Pancreas (tissue), 10 donors: ENCODE data around the gene HIVEP2. TPM values are rescaled to one million over a fixed set of nuclear protein-coding genes. Genes with fewer than 3 reads are reported as not detected.

Experiments
- ATAC-seq, 4 donors: fragments of 200-7000 bp; cut with Tn5 transposase; one replicate each; pipeline versions ENCODE4 v1.8.0 to v1.9.1; 2020; ENCODE audit warnings: mild to moderate bottlenecking in 4 of 4, moderate library complexity in 4 of 4
- DNase-seq, 6 donors: peaks; one replicate each; pipeline ENCODE4 v3.0.0-alpha.2; 2020
- FAIRE-seq: peaks from 2 replicates; lab custom pipeline; 2012; peaks lifted over from hg19 to GRCh38; lab: Jason Lieb, UNC
- H3K27ac ChIP-seq, 4 donors: fragments of 200-600 bp; sonication (generic); 1 replicate in 3 of 4; 2 replicates in 1 of 4; pipeline versions ENCODE4 v1.5.0 to v1.8.0; 2020
- H3K27me3 ChIP-seq, 4 donors: fragments of 200-600 bp; one replicate each; pipeline ENCODE4 v1.8.0; 2021
- H3K36me3 ChIP-seq, 3 donors: fragments of 200-600 bp; sonication (generic) in 1 of 3; one replicate each; pipeline versions ENCODE4 v1.5.0 to v1.8.0; 2020 to 2021
- H3K4me1 ChIP-seq, 3 donors: fragments of 200-600 bp; one replicate each; pipeline ENCODE4 v1.8.0; 2021
- H3K4me3 ChIP-seq, 4 donors: fragments of 200-600 bp; sonication (generic) in 2 of 4; one replicate each; pipeline versions ENCODE4 v1.5.0 to v1.8.0; 2020 to 2021
- H3K9me3 ChIP-seq, 4 donors: fragments of 200-600 bp; one replicate each; pipeline ENCODE4 v1.8.0; 2021
- WGBS, 2 donors: extraction: QIAGEN DNeasy Blood & Tissue Kit; methylation state at CpG; one replicate each; pipeline ENCODE4 v1.1.7; 2013; 5-methylcytosine and 5-hydroxymethylcytosine counted together
- intact Hi-C, 3 donors: fragments of 100-400 bp; cut with DNase I; formaldehyde crosslinking; loops; one replicate each; pipeline versions ENCODE4 v1.11.1 to v1.14.2; 2022
- polyA plus RNA-seq, 2 donors: library from polyadenylated mRNA; stranded (reverse); fragments of 200-250 nt; gene quantifications; one replicate each; pipeline ENCODE4 v1.2.3, GENCODE V29; 2013
- total RNA-seq, 6 donors: library from RNA; stranded (reverse); fragmentation: NEBNext Ultra II Directional in 4 of 6; extraction: Animal tissue kit (Norgen Biotek cat#: 25700) in 4 of 6; gene quantifications; one replicate each; pipeline versions ENCODE4 v1.2.1 to v1.2.4, GENCODE V29; 2021 to 2023
- TF ChIP-seq, protein P1 (sequence below), 4 donors: fragments of 200-600 bp; sonication (generic) in 3 of 4; IDR thresholded peaks; one replicate each; pipeline versions ENCODE4 v1.5.0 to v1.8.0; 2021; ENCODE audit warnings: antibody characterized with exemption in 4 of 4
- donor health status: healthy with polysubstance abuse.
- donor health status: DM: no; HTN: no; CAD: no; lungs with moderate emphysema.
- donor health status: DM: no; HTN: no; CAD: no.
- donor health status: control.
- donor health status: control.
- donor health status: Bipolar disorder and iron deficiency.
- donor health status: DM: yes; HTN: yes; CAD: no.
- donor health status: DM: no; HTN: no; CAD: no.
- donor health status: DM: no; HTN: no; CAD: no.
- donor health status: DM: yes; HTN: yes; CAD: no.

The HIVEP2 gene
- total and polyA plus RNA-seq, 8 donors: 3.8 to 14.0 (median 8.6) TPM

DNA sequence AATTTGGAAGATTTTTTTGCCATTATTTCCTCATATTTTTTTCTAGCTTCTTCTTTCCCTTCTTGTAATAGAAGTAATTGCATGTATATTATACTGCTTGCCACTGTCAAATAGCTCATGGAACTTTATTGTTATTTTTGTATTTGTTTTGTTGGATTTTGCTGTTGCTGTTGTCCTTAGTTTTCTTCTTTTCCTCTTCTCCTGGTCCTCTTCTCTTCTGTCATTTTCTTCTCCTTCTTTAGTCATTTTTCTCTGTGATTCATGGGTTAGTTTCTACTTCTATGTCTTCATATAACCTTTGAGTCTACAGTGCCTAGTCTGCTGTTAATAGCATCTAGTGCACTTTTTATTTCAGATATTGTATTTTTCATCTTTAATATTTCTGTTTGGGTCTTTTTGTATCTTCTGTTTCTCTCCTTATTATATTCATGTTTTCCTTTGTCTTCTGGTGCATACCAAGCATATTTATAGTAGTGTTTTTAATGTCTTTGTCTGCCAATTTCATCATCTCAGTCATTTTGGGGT is 226.2 kb downstream of the HIVEP2 start:
- H3K9me3 ChIP-seq: no peaks in the 10 kb centered on the region
- H3K27me3 ChIP-seq: no peaks in the 10 kb centered on the region
- no peaks in the 10 kb centered on the region for H3K36me3 ChIP-seq
- DNase-seq (no peak), ATAC-seq (no peak), FAIRE-seq (no peak)
- intact Hi-C loops: no loop called here
- TF ChIP-seq, protein P1, sequence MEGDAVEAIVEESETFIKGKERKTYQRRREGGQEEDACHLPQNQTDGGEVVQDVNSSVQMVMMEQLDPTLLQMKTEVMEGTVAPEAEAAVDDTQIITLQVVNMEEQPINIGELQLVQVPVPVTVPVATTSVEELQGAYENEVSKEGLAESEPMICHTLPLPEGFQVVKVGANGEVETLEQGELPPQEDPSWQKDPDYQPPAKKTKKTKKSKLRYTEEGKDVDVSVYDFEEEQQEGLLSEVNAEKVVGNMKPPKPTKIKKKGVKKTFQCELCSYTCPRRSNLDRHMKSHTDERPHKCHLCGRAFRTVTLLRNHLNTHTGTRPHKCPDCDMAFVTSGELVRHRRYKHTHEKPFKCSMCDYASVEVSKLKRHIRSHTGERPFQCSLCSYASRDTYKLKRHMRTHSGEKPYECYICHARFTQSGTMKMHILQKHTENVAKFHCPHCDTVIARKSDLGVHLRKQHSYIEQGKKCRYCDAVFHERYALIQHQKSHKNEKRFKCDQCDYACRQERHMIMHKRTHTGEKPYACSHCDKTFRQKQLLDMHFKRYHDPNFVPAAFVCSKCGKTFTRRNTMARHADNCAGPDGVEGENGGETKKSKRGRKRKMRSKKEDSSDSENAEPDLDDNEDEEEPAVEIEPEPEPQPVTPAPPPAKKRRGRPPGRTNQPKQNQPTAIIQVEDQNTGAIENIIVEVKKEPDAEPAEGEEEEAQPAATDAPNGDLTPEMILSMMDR (IDR thresholded peaks at IDR 0.05): no peak
- peaks cover 0 to 4% (median 0%) of the 10 kb centered on the region in 3 donors for H3K4me1 ChIP-seq
- no peak overlapping the region for H3K27ac ChIP-seq
- no peak overlapping the region for H3K4me3 ChIP-seq

DNA sequence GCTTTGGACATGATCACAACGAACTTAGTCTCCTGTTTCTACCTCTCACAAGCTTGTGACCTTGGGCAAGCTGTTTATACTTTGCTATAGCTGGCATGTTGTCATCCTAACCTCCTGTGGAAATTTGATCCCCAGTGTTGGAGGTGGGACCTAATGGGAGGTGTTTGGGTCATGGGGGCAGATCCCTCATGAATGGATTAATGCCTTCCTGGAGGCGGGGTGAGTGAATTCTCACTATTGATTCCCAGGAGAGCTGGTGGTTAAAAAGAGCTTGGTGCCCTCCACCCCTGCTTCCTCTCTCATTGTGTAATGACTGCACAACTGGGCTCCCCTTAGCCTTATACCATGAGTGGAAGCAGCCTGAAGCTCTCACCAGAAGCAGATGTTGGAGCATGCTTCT is 228.9 kb downstream of the HIVEP2 start:
- FAIRE-seq: no peak
- ATAC-seq: peak; percentile 95 to 99 (median 98)
- H3K27me3 ChIP-seq: no peaks in the 10 kb centered on the region
- H3K36me3 ChIP-seq: no peaks in the 10 kb centered on the region
- H3K4me1 ChIP-seq: peaks cover 0 to 4% (median 0%) of the 10 kb centered on the region in 3 donors
- H3K27ac ChIP-seq: peak overlapping the region in 2 of 4 donors; percentile 30 to 62
- TF ChIP-seq, protein P1 (IDR thresholded peaks at IDR 0.05): no peak
- WGBS, 2 donors: 10 to 22% methylated on average over 2 of the region's 2 CpGs
- no peak overlapping the region for H3K4me3 ChIP-seq
- H3K9me3 ChIP-seq: no peaks in the 10 kb centered on the region
- DNase-seq: peak in 3 of 6 donors; percentile 48 to 70 (median 69)
- intact Hi-C loops: no loop called here

DNA sequence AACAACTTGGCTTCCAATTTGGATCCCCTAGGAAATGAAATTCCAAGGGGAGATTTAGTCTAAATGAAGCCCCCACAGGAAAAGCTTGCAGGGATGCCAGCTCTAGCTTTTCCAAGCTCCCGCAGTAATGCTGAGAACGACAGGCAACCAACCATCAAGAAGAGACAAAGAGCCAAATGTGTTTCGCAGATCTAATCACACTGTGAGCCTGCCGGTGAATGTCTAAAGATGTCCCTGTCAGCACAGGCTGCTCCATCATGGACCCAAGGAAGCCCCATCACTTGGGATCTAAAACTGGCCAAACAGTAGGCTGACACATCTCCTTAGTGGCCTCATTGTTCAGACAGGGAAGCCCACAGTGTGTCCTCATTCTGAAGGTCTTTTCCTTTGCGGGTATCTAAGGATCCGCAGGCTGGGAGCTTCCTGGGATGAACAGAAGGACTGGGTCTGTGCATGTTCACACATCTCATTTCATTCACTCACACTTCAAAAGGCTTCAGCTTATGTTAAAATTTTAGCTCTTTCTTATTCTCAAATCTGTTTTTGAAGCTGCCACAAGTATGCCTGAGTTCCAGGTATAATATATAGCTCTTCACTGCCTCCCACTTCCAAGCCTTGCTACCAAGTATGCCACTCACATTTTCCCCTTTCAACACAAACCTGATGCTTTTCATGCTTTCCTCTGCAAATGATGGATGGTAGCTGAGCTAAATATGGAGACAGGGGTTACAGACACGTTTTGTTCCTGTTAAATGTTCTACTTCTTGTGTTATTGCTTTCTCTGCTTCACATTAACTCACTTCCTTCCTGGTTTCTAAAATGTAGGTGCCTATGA is 229.8 kb downstream of the HIVEP2 start:
- ATAC-seq: peak in 3 of 4 donors; percentile 29 to 49 (median 31)
- no peaks in the 10 kb centered on the region for H3K9me3 ChIP-seq
- WGBS, 2 donors: 76 to 78% methylated on average over 7 of the region's 7 CpGs
- H3K27me3 ChIP-seq: no peaks in the 10 kb centered on the region
- FAIRE-seq: no peak
- no peak overlapping the region for H3K4me3 ChIP-seq
- no peaks in the 10 kb centered on the region for H3K36me3 ChIP-seq
- H3K27ac ChIP-seq: peak overlapping the region in 2 of 4 donors; percentile 30 to 62
- DNase-seq: no peak
- H3K4me1 ChIP-seq: peaks cover 0 to 4% (median 0%) of the 10 kb centered on the region in 3 donors
- intact Hi-C loops: no loop called here
- TF ChIP-seq, protein P1 (IDR thresholded peaks at IDR 0.05): no peak

DNA sequence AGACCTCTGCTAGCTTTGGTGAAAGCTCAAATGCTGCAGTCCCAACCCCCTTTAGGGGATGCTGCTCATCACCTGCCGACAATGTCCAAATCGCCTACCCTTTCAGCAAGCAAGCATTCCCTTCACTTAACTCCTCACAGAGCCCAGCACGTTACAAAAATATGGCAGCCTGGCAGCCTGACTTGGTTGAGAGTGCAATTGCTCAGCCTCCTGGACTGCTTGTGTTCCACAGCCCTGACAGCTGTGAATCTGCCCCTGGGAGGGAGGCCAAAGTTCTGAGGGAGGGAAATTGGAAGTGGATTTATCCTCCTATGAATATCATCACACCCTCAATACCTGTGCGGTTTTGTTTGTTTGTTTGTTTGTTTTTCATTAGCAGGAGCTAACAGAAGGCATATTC is 231.0 kb downstream of the HIVEP2 start:
- H3K9me3 ChIP-seq: no peaks in the 10 kb centered on the region
- ATAC-seq (no peak), FAIRE-seq (no peak), DNase-seq (no peak)
- WGBS, 2 donors: 84 to 93% methylated on average over 4 of the region's 4 CpGs
- H3K27ac ChIP-seq: no peak overlapping the region
- intact Hi-C loops: no loop called here
- TF ChIP-seq, protein P1 (IDR thresholded peaks at IDR 0.05): no peak
- H3K36me3 ChIP-seq: no peaks in the 10 kb centered on the region
- peaks cover 0 to 4% (median 0%) of the 10 kb centered on the region in 3 donors for H3K4me1 ChIP-seq
- no peak overlapping the region for H3K4me3 ChIP-seq
- no peaks in the 10 kb centered on the region for H3K27me3 ChIP-seq

DNA sequence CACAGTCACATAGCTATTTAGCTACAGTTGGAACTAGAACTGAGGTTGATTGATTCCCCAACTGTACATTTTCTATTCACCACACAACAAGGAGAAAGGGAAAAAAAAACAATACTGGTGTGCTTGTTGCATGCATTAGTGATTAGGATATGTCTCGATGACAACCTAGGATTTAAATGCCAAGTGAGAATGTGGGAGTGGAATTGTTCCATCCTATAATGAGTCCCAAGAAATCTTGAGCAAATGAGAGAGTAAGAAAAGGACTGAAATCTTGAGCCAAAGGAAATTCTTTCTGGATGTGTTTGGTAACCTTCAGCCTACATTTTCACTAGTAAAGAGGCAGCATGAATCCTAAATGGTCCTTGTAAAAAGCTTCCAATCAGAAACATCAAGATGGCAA is 232.7 kb downstream of the HIVEP2 start:
- Histone ChIP-seq H3K27ac (no peak overlapping the region), H3K4me1 (peaks cover 0 to 4% (median 0%) of the 10 kb centered on the region in 3 donors), H3K27me3 (no peaks in the 10 kb centered on the region), H3K9me3 (no peaks in the 10 kb centered on the region), H3K4me3 (no peak overlapping the region), H3K36me3 (no peaks in the 10 kb centered on the region)
- no peak for ATAC-seq
- 86 to 89% methylated on average over 1 of the region's 1 CpG for WGBS, 2 donors
- no peak for FAIRE-seq
- intact Hi-C loops: no loop called here
- DNase-seq: no peak
- TF ChIP-seq, protein P1 (IDR thresholded peaks at IDR 0.05): no peak
